HepG2 (cell line): ENCODE measurements around the gene CPLANE2. TPM values are rescaled to one million over a fixed set of nuclear protein-coding genes. Genes with fewer than 3 reads are reported as not detected.

Experiments
- ARID2 ChIP-seq: sonication (generic); formaldehyde crosslinking; IDR thresholded peaks from 2 replicates; pipeline ENCODE4 v1.8.1; 2022; ENCODE audit warnings: mild to moderate bottlenecking, missing genetic modification reagents, borderline replicate concordance
- ATF7 ChIP-seq, 2 experiments: fragments of 450-650 bp in 1 of 2; sonication (generic) in 1 of 2; formaldehyde crosslinking in 1 of 2; IDR thresholded peaks; 2 replicates each; pipeline versions ENCODE4 v1.4.0 to v1.6.1; 2016 to 2020; ENCODE audit warnings: antibody characterized with exemption in 1 of 2, mild to moderate bottlenecking in 1 of 2, missing genetic modification reagents in 1 of 2
- DPF2 ChIP-seq: sonication (generic); formaldehyde crosslinking; IDR thresholded peaks from 2 replicates; pipeline ENCODE4 v1.4.0; 2020; ENCODE audit warnings: mild to moderate bottlenecking, low read depth, missing genetic modification reagents, borderline replicate concordance
- FOXA3 ChIP-seq: IDR thresholded peaks from 2 replicates; pipeline ENCODE4 v1.6.1; 2016; ENCODE audit warnings: missing genetic modification reagents, missing compliant biosample characterization
- GATA4 ChIP-seq: sonication (generic); IDR thresholded peaks from 2 replicates; pipeline ENCODE4 v1.6.1; 2016; ENCODE audit warnings: antibody characterized with exemption, low read depth, borderline replicate concordance
- HOXA7 ChIP-seq: sonication (generic); formaldehyde crosslinking; IDR thresholded peaks from 2 replicates; pipeline ENCODE4 v1.8.1; 2022; ENCODE audit warnings: mild to moderate bottlenecking, missing genetic modification reagents, moderate library complexity
- ISL2 ChIP-seq: sonication (generic); formaldehyde crosslinking; IDR thresholded peaks from 2 replicates; pipeline ENCODE4 v1.5.0; 2020; ENCODE audit warnings: missing genetic modification reagents
- KDM4B ChIP-seq: sonication (generic); formaldehyde crosslinking; IDR thresholded peaks from 2 replicates; pipeline ENCODE4 v1.4.0; 2020; ENCODE audit warnings: missing genetic modification reagents
- MEF2D ChIP-seq: sonication (generic); formaldehyde crosslinking; IDR thresholded peaks from 2 replicates; pipeline ENCODE4 v1.5.1; 2020; ENCODE audit warnings: mild to moderate bottlenecking, missing genetic modification reagents
- NFIC ChIP-seq: IDR thresholded peaks from 2 replicates; pipeline ENCODE4 v1.6.1; 2012; ENCODE audit warnings: mild to moderate bottlenecking, low read length, inconsistent platforms
- NFKBIZ ChIP-seq: IDR thresholded peaks from 2 replicates; pipeline ENCODE4 v1.6.1; 2018; ENCODE audit warnings: missing genetic modification reagents, missing compliant biosample characterization
- NR3C1 ChIP-seq: sonication (generic); formaldehyde crosslinking; IDR thresholded peaks from 2 replicates; pipeline ENCODE4 v1.4.0; 2020; ENCODE audit warnings: missing genetic modification reagents
- POLR2AphosphoS2 ChIP-seq: IDR thresholded peaks from 2 replicates; pipeline ENCODE4 v1.6.1; 2011; ENCODE audit warnings: low read depth, low read length, improper control_type of control experiment
- SIN3A ChIP-seq: IDR thresholded peaks from 2 replicates; pipeline ENCODE4 v1.6.1; 2011; ENCODE audit warnings: low read depth, mild to moderate bottlenecking, control low read depth, low read length, borderline replicate concordance
- SKI ChIP-seq: fragments of 450-650 bp; IDR thresholded peaks from one replicate; pipeline ENCODE4 v1.6.1; 2018; ENCODE audit warnings: mild to moderate bottlenecking; ENCODE audit not compliant: partially characterized antibody
- SMAD9 ChIP-seq: sonication (generic); formaldehyde crosslinking; IDR thresholded peaks from 2 replicates; pipeline ENCODE4 v1.5.1; 2020; ENCODE audit warnings: mild to moderate bottlenecking, missing genetic modification reagents
- TEAD2 ChIP-seq: sonication (generic); formaldehyde crosslinking; IDR thresholded peaks from 2 replicates; pipeline ENCODE4 v1.9.0; 2021; ENCODE audit warnings: missing genetic modification reagents
- TP53 ChIP-seq: sonication (generic); formaldehyde crosslinking; conservative IDR thresholded peaks from 2 replicates; pipeline ENCODE4 v1.4.0; 2020; ENCODE audit warnings: missing genetic modification reagents
- ZBTB21 ChIP-seq: sonication (generic); formaldehyde crosslinking; IDR thresholded peaks from 2 replicates; pipeline ENCODE4 v1.4.0; 2020; ENCODE audit warnings: missing genetic modification reagents
- ZBTB3 ChIP-seq: sonication (generic); formaldehyde crosslinking; IDR thresholded peaks from 2 replicates; pipeline ENCODE4 v1.4.0; 2020; ENCODE audit warnings: low read depth, mild to moderate bottlenecking, moderate library complexity, missing genetic modification reagents, borderline replicate concordance
- ZBTB44 ChIP-seq: sonication (generic); formaldehyde crosslinking; IDR thresholded peaks from 2 replicates; pipeline ENCODE4 v1.4.0; 2020; ENCODE audit warnings: missing genetic modification reagents
- ZNF414 ChIP-seq: sonication (generic); formaldehyde crosslinking; IDR thresholded peaks from 2 replicates; pipeline ENCODE4 v1.5.0; 2020; ENCODE audit warnings: missing genetic modification reagents
- ZNF530 ChIP-seq: sonication (generic); formaldehyde crosslinking; IDR thresholded peaks from 2 replicates; pipeline ENCODE4 v1.5.0; 2020; ENCODE audit warnings: low read depth, mild to moderate bottlenecking, missing genetic modification reagents
- ZNF609 ChIP-seq: sonication (generic); formaldehyde crosslinking; IDR thresholded peaks from 2 replicates; pipeline ENCODE4 v1.4.0; 2020; ENCODE audit warnings: mild to moderate bottlenecking, missing genetic modification reagents, borderline replicate concordance
- polyA plus RNA-seq, 8 experiments: library from polyadenylated mRNA; depleted of rRNA in 3 of 8; stranded (reverse) in 7 of 8; unstranded in 1 of 8; fragments of >200 nt; fragmentation: Illumina TruSeq in 4 of 8; extraction: Trizol in 4 of 8; gene quantifications; 2 replicates each; pipeline versions ENCODE4 v1.2.1 to v1.2.3, GENCODE V29; 2011 to 2016; ENCODE audit warnings: low read depth in 4 of 8, missing spikeins in 1 of 8, mixed read lengths in 1 of 8; ENCODE audit not compliant: insufficient read depth in 1 of 8
- total RNA-seq, 5 experiments: library from RNA; depleted of rRNA; stranded (reverse); fragments of >200 nt; fragmentation: Illumina TruSeq; extraction: Trizol; gene quantifications; 2 replicates each; pipeline ENCODE4 v1.2.3, GENCODE V29; 2016; ENCODE audit warnings: low read depth in 1 of 5

CPLANE2 gene
- total and polyA plus RNA-seq, 2 of the 13 experiments (the other 11 are each of a cell fraction or from before 2014, with no cell fraction given) = 0.29 to 1.6 TPM

DNA sequence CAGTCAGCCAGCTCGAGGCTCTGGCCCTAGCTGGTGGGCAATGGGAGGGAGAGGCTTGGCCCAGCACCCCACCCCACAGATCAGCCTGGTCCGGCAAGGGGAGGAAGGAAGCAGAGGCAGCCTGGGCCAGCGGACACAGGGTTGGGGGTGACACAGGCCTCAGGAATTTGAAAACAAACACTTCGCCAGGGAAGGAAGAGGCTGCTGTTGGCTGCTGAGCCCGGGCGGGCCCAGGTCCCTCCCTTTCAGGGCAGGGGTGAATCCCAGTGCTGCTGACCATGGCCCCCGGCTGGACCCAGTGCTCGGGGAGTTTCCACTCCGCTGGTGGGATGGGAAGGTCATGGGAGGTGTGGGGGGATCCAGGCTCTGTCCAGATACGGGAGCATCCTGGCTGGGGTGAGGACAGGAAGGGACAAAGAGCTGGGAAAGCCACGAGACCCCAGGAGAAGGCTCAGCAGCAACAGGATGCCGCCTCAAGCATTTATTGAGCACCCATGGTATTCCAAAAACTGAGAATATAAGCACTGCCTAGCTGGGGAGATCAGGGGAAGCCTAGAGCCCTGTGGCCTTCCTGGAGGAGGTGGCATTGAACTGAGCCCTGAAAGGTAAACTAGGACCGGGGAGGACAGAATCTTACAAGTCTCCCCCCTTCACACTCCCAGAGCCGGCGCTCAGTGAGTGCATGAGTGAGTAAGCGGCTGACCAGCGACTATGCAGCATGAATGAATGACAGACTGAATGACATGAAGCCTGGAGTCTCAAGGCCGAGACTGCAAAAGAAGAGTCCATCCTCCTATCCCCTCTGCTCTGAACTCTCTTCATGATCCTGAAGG lies 54.9 kb downstream of the CPLANE2 start (continued):
- TF ChIP-seq HOXA7 (CRISPR knock-in tag) (no peak), ZNF414 (CRISPR knock-in tag) (0 out of 2 replicates have a peak, but pooled peaks have one; percentile 15), NFIC (no peak), DPF2 (CRISPR knock-in tag) (peak; percentile 82), SKI (peak; percentile 36), TEAD2 (CRISPR knock-in tag) (no peak), ATF7 (IDR thresholded peaks at IDR 0.05) (no peak), ATF7 (CRISPR knock-in tag; IDR thresholded peaks at IDR 0.05) (peak; percentile 54; the same call in 1 of the 2 replicates), ZNF530 (CRISPR knock-in tag) (no peak), SIN3A (0 out of 2 replicates have a peak, but pooled peaks have one; percentile 11), NR3C1 (CRISPR knock-in tag) (no peak), GATA4 (no peak), ZNF609 (CRISPR knock-in tag) (peak; percentile 57; the same call in 1 of the 2 replicates), ZBTB44 (CRISPR knock-in tag) (no peak), NFKBIZ (no peak), ZBTB21 (CRISPR knock-in tag) (no peak), ARID2 (CRISPR knock-in tag) (no peak), MEF2D (CRISPR knock-in tag) (peak; percentile 87), POLR2AphosphoS2 (no peak), ISL2 (CRISPR knock-in tag) (0 out of 2 replicates have a peak, but pooled peaks have one; percentile 40), SMAD9 (CRISPR knock-in tag) (no peak), KDM4B (no peak), FOXA3 (CRISPR knock-in tag) (peak; percentile 82), TP53 (CRISPR knock-in tag) (peak; percentile 21; the same call in 1 of the 2 replicates), ZBTB3 (CRISPR knock-in tag) (peak; percentile 82; the same call in 1 of the 2 replicates)
